Cardiac muscle cell (in vitro differentiated cells and primary cell): ENCODE results near the gene ARSI. TPM values are rescaled to one million over a fixed set of nuclear protein-coding genes. Genes with fewer than 3 reads are reported as not detected.

Source experiments
- DNase-seq, 2 donors: peaks; one replicate each; pipeline versions ENCODE4 v3.0.0 to v3.0.0-alpha.2; 2010 to 2017; ENCODE audit warnings: low read depth in 1 of 2, low spot score in 1 of 2
- H3K27ac ChIP-seq: fragments of 200-600 bp; sonication (generic); 2 replicates; pipeline ENCODE4 v1.5.1; 2016
- H3K27me3 ChIP-seq: fragments of 200-600 bp; sonication (generic); 2 replicates; pipeline ENCODE4 v1.6.0; 2016; ENCODE audit warnings: control low read depth
- H3K36me3 ChIP-seq: fragments of 200-600 bp; sonication (generic); 2 replicates; pipeline ENCODE4 v1.5.1; 2016; ENCODE audit warnings: control low read depth
- H3K4me1 ChIP-seq: fragments of 200-600 bp; sonication (generic); 2 replicates; pipeline ENCODE4 v1.8.1; 2017; ENCODE audit warnings: low read depth, mild to moderate bottlenecking, mixed run types
- H3K4me3 ChIP-seq: fragments of 200-600 bp; sonication (generic); 2 replicates; pipeline ENCODE4 v1.5.1; 2016; ENCODE audit warnings: mild to moderate bottlenecking
- H3K9me3 ChIP-seq: fragments of 200-600 bp; sonication (generic); 2 replicates; pipeline ENCODE4 v1.5.1; 2017; ENCODE audit warnings: low read depth, mild to moderate bottlenecking, control low read depth
- CTCF ChIP-seq: IDR thresholded peaks from 2 replicates; pipeline ENCODE4 v1.5.1; 2012; ENCODE audit warnings: low read depth, mild to moderate bottlenecking, low read length
- polyA plus RNA-seq: library from polyadenylated mRNA; unstranded; fragments of >200 nt; fragmentation: Nextera tagmentation; extraction: Ambion mirVana; gene quantifications from 2 replicates; pipeline ENCODE4 v1.2.1, GENCODE V29; 2016
- total RNA-seq: library from RNA; depleted of rRNA; stranded (reverse); fragments of >200 nt; gene quantifications from 2 replicates; pipeline ENCODE4 v1.2.3, GENCODE V29; 2016

The ARSI gene
- total and polyA plus RNA-seq, 2 experiments from 2014 or later, result 2.1 to 3.3 TPM

- no peak for TF ChIP-seq CTCF
- H3K27ac ChIP-seq, result no peak overlapping the region
- DNase-seq, result no peak
- no peak overlapping the region for H3K4me3 ChIP-seq
- no peaks in the 10 kb centered on the region for H3K36me3 ChIP-seq
- peaks cover 3% of the 10 kb centered on the region for H3K4me1 ChIP-seq
- H3K9me3 ChIP-seq, result no peaks in the 10 kb centered on the region
- H3K27me3 ChIP-seq, result no peaks in the 10 kb centered on the region
Observed at GRCh38 chr5:150346592-150346991, 43.9 kb upstream of the ARSI start.

- no peak overlapping the region for H3K4me3 ChIP-seq
- peaks cover 3% of the 10 kb centered on the region for H3K4me1 ChIP-seq
- no peaks in the 10 kb centered on the region for H3K9me3 ChIP-seq
- no peaks in the 10 kb centered on the region for H3K36me3 ChIP-seq
- DNase-seq, result no peak
- no peak for TF ChIP-seq CTCF
- H3K27ac ChIP-seq, result no peak overlapping the region
- H3K27me3 ChIP-seq, result no peaks in the 10 kb centered on the region
Observed at GRCh38 chr5:150345716-150346115, 43.0 kb upstream of the ARSI start.

- Histone ChIP-seq H3K36me3 (no peaks in the 10 kb centered on the region), H3K4me3 (no peak overlapping the region), H3K9me3 (no peaks in the 10 kb centered on the region), H3K4me1 (peaks cover 5% of the 10 kb centered on the region), H3K27me3 (no peaks in the 10 kb centered on the region), H3K27ac (peak overlapping the region; percentile 35)
- TF ChIP-seq CTCF, result no peak
- DNase-seq, result peak in 1 of 2 donors; percentile 38
Observed at GRCh38 chr5:150343994-150344631, 41.4 kb upstream of the ARSI start.

GRCh38 chr5:150342583-150342982, 39.9 kb upstream of the ARSI start:
- no peak for TF ChIP-seq CTCF
- H3K4me3 ChIP-seq, result no peak overlapping the region
- H3K9me3 ChIP-seq, result no peaks in the 10 kb centered on the region
- peaks cover 16% of the 10 kb centered on the region for H3K4me1 ChIP-seq
- no peaks in the 10 kb centered on the region for H3K36me3 ChIP-seq
- H3K27me3 ChIP-seq, result no peaks in the 10 kb centered on the region
- no peak for DNase-seq
- H3K27ac ChIP-seq, result no peak overlapping the region

GRCh38 chr5:150341989-150342388, 39.3 kb upstream of the ARSI start:
- Histone ChIP-seq H3K4me3 (no peak overlapping the region), H3K27ac (no peak overlapping the region), H3K27me3 (no peaks in the 10 kb centered on the region), H3K4me1 (peaks cover 16% of the 10 kb centered on the region), H3K9me3 (no peaks in the 10 kb centered on the region), H3K36me3 (no peaks in the 10 kb centered on the region)
- no peak for DNase-seq
- no peak for TF ChIP-seq CTCF
